HL-60/S4 (cell line): ENCODE data around the gene FGA.

ENCODE experiments used
- in situ Hi-C: fragments of 300-500 bp; cut with MboI; formaldehyde crosslinking; loops from 2 replicates; pipeline ENCODE4 v1.14.3; 2022; ENCODE audit warnings: low sequenced_read_pairs

FGA gene

DNA sequence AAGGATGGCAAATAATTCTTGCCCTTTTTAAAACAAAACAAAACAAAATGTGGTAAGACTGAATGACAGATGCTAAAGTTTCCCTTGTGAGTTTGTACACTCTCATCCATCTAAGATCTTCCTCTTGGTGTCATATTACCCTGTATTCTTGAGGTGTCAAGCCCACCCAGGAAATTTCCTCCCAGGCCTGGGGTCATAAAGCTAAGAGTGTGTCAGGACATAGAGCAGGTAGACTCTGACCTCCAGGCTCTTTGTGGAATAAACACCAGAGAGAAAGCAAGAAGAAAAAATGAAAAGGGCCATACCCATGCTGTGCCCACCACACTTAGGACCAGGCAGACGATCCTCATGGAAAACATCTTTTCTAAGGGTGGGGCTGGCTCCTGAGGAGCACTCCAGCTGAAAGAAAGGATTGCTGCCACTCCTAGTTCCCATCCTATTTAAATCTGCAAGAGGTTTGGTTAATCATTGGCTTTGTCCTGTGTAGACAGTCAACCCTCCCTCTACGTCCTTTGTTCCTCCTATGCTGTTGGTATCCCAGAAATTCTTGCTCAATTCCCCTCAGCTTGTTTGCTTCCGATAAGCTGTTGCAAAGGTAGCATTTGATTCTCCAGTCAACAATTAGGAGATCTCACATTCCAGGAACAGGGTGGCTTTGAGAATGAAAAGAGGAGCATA lies at the start of gene FGA:
TSS of gene FGA (minus strand) at position 414 of the 678 bp plus-strand sequence. CDS start at position 359, 55 bp downstream.
- in situ Hi-C loops: no loop called here

DNA sequence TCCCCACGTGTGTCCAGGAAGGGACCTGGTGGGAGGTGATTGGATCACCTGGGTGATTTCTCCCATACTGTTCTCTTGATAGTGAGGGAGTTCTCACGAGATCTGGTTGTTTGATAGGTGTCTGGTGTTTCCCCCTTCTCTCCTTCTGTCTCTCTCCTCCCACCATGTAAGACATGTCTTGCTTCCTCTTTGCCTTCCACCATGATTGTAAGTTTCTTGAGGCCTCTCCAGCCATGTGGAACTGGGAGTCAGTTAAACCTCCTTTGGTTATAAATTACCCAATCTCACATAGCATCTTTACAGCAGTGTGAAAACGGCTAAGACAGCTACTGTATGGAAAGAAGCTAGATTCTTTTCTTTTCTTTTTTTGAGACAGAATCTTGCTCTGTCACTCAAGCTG lies 43.5 kb upstream of the FGA start:
- in situ Hi-C loops: no loop called here

DNA sequence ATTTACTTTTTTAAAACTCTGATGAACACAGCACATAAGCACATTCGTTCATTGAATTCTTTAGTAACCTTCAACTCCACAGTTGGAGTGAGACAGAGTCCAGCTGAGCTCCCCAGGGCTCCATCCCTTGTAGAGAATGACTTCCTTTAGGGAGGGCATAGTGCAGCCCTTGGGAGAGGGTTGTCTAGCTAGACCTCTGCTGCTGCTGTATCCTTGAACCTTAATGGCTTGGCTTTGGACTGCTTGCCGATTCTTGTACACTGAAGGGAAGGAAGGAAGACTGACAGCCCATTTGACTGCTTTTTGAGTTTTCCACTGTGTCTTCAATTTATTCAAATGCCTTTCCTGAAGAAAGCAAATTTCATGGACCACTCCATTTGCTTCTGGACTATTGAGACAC lies 41.3 kb upstream of the FGA start:
- in situ Hi-C loops: no loop called here

DNA sequence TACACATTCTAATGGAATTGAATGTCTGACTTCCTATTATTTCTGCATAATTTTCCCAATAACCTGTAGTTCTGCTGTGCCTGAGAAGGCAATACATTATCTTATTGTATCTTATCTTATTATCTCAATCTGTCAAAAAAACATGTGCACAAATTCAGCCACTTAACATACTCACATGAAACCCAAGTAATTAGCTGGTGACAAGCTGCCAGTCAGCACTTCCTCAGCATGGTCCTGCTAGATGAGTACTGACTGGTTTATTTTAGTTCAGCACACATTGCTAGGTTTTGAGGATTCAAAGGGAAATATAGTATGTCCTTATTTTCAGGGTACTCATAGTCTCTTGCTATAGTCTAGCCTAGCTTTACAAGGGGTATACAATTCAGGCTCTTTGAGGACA lies 39.8 kb upstream of the FGA start:
- in situ Hi-C loops: no loop called here

DNA sequence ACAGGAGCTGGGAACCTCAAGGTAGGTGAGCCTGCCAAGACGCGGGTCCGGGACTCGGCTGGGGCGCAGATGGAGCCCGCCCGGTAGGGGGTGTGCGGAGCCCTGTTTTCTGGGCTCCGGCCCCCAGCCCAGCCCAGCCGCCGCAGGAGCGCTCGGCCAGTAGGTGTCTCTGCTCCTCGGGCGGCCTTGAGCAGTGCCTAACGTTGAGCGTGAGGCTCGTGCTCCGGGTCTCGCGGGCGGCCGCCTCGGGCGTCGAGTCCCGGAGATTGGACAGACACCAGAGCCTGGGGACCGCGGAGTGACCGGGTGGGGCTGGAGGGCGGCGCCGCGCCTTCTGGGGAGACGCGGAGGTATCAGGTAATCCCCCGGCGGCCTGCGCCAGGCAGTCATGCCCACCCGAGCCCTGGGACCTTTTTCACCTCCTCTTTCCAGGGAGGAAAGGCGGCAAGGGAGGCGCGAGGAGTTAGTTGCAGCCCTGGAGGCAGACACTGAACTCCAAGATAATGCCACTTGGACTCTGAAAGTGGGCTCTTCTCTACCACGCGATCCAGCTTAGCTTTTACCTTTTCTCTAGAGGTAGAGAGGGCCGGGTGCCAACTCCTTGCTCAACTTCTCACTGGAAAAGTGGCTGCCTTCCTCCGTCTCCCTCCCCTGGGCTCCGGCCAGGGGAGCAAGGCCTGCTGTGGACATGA lies 36.4 kb upstream of the FGA start:
- in situ Hi-C loops: no loop called here

DNA sequence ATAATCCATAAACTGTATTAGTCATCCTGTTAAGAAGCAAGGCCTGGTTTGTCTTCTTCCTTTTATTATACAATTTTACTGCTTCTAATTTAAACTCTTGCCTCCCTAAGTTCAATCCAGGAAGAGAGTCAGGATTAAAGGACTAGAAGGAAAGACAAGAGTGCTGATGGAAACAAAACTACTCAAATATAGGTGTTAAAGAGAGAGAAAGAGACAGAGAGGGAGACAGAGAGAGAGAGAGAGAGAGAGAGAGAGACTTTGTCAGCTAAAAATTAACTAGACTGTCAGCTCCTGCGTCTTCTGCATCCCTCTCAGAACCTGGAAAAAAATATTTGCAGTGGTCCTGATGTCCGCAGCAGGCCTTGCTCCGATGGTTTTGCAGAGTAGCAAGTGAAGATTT lies 35.4 kb upstream of the FGA start:
- in situ Hi-C loops: no loop called here

DNA sequence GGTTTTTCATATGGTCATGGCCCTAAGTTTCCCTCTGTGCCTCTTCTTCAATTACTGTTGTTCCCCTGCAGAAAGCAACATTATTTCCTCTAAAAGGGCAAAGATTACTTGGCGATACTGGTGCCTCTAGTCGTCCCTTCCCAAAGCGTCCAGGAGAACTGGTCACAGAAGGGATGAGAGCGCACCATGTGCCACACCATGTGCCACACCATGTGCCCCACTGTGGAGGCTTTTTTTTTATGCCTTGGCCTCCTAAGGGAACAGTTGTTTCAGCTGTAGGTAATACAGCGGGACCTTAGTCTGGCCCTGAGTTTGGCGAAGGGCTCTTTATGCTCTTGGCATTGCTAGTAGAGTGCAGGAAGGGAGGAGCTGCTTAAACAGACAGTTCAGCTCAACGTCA lies 33.5 kb upstream of the FGA start:
- in situ Hi-C loops: no loop called here

DNA sequence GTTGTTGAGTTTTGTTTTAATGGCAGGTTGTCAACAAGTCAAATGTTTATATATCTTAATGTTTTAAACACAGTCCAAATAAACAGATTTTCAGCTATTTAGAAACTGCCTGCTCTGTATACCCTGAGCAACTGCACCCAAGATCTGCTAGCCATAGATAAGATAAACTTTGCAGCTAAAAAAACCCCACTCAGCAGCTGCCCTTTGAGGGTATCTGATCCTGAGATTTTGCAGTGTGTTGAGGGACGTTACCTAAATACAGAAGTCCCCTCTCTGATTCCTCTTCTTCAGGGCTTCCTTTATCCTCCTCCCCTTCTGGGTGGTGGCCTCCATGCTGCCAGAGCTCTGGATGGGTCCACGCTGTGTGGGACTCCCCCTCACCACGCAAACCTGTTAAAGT lies 32.9 kb upstream of the FGA start:
- in situ Hi-C loops: no loop called here

DNA sequence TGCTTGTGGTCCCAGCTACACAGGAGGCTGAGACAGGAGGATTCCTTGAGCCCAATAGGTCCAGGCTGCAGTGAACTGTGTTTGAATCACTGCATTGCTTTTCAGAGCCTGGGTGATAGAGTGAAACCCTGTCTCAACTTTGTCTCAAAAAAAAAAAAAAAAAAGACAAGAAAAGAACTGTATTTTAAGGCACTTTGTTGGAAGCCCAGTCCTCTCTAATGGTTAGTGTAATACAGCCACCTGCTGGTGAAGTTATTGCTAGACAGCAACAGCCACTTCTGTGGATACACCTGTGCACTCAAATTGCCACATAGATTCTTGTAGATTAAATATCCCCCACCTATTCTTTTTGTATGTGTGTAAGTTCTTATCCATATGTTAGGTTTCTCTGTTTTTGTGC lies 32.1 kb upstream of the FGA start:
- in situ Hi-C loops: no loop called here

DNA sequence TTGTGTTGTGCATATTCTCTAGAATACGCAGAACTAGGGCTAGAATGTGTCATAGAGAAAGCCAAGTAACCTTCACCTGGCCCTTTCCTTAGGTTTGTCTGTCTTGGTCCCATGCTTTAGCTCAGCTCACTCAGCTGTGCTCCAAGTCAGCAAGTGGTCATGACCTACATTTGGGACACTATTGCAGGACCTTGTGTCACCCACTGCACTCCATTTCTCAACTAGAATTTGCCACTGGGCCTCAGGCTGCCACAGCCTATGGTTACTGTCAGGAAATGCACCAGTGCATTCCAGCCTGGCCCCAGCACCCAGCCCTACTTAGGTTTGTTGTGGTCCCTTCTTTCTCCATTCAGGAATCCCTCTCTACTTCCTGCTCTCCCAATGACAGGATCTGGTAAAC lies 29.6 kb upstream of the FGA start:
- in situ Hi-C loops: no loop called here

DNA sequence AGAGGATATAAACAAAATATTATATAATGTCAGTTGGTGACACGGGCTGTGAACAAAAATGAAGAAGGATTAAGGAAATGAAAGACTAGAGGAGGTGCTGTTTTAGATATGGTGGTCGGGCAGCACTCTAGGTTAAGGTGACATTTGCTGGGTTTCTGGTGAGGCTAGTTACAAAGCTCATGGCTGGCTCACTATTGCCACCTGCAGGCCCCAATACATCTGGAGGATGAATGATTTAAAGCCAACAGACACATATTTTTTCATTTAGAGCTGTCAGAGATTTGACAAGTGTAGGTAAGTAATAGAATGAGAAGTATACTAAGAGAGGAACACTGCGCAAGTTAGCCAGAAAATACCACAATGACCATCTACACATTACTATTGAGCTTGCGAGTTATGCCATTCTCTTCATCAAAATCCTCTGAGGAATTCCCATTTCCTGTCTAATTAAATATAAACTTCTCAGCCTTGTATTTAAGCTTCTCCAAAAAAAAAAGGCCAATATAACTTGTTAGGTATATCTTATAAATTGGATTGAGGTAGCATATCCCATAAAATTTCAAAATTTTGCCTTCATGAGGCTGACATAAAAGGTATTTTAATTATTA lies 28.3 kb upstream of the FGA start:
- in situ Hi-C loops: no loop called here

DNA sequence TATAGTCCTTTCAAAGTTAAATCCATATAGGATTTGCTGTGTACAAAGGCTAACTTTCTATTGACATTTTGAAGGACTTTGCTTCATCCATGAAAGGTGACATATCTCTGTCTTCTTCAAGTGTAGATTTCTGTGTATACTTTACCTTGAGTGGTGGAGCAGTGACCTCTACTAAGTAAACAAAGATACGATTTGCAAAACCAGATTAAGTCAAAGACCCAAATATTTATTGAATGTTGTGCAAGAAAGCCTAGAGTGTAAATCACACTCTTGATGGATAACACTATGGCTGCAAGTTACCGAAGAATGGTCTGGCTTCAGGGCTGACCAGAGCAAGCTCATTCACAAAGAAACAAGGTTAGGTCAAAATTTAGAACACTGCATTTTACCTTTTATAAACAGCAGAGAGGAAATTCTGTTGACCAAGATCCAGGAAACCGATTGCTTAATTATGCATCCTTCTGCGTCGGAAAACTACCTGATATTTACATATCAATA lies 27.3 kb upstream of the FGA start:
- in situ Hi-C loops: no loop called here

DNA sequence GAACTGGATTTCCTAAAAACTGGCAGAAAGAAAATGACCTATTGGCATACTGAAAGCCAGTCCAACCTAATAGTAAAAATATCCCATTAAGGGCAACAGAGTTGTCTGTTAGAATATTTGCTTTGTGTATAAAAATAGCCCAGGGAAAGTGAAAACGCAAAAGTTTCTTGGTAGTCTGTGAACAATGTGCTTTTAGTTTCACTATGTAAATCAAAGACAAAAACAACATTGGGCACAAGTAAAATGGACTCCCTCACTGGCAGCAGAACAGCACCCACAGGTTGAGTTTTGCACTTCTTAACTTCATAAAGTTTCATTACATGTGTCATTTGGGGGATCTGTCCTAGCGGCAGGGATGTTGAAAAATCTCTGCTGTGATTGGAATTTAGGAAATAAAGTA lies 26.2 kb upstream of the FGA start:
- in situ Hi-C loops: no loop called here

DNA sequence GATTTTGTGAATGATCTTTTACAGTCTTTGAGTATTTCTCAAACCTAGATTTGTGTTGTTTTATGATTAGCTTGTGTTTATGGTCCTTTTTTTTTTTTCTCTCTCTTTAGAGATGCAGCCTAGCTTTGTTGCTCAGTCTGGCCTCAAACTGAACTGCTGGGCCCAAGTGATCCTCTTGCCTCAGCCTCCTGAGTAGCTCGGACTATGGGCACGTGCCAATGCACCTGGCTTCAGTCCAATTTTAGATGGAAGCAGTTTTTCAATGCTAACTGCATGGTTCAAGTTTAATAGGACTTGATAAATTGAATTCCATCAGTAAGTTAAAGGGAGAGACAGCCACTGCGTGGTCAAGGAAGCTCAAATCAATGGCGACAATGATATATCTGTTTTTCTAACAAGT lies 25.7 kb upstream of the FGA start:
- in situ Hi-C loops: no loop called here

DNA sequence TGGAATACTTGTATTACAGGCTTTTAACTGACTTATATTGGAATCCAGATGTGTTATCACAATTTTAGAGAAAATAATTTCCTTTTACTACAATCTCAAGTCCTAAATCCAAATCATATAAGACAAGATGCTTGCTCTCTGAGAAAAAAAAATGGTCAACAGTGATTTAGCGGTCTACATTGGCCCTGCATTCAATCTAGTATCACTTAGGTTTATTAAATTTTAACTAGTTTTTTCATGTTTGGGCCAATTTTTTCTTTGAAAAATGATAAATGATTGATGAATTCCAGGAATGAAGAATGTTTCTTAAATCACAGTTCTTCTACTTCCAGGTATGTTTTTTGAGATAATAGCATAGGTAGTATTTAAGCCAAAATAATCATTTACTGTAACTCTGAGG lies 24.7 kb upstream of the FGA start:
- in situ Hi-C loops: no loop called here

DNA sequence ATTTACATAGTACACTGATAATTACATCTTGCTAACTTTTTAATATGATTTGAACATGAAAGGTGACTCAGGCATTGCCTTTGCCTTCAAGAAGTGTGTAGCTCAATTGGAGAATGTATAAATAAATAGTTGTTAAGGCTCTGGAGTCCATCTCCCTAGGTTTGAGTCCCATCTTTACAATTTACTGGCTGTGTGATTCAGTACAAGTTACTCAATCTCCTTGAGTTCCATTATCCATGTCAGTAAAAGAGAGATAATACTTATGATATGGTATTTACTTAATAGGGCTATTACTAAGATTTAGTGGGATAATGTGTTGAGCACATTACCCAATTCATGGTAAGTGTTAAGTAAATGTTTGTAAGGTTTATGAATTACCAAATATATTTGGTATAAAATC lies 23.8 kb upstream of the FGA start:
- in situ Hi-C loops: no loop called here

DNA sequence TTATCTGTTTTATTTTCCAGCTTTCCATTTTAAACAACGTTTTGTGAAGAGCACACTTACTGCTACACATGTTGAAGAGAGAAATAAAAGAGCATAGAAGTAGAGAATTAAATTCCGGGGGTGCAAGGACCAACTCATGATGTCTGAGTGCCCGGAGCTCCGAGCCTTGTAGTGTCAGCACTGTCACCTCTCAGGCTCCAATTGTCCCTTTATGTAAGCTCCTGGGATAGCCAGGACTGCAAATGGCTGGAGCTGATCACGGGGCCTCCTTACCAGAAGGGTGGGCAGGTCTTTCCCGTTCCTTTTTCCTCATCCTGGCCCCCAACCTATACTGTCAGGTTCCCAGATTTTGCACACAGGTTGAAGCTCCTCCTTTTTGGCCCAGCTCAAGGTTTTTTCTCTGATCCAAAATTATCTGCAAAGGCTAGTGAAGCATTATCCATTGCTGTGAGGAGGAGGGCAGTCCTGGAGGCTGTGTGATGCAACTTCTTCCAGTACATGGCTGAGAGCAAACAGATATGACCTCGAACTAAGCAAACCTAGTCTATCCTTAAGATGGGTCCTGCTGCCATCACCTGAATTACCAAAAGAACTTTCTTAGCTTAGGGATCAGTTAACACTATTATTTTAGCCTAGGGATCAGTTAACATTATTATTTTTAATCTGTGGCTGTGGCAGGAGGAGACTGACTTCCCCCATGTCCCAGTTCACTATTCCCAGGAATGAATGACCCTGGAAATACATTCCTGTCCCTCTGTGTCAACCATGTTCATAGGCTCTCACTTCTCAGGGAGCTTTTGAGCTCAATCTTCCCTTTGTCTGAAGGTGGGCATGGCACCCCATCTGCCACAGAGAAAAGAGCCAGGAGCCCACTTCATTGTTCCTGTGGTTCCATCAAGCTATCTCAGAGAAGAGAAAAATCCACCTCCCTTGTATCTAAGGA lies 22.2 kb upstream of the FGA start, which contains the start of gene FGG:
TSS of gene FGG (minus strand) at position 185 of the 943 bp plus-strand sequence. CDS start at position 138, 47 bp downstream.
- in situ Hi-C loops: no loop called here

DNA sequence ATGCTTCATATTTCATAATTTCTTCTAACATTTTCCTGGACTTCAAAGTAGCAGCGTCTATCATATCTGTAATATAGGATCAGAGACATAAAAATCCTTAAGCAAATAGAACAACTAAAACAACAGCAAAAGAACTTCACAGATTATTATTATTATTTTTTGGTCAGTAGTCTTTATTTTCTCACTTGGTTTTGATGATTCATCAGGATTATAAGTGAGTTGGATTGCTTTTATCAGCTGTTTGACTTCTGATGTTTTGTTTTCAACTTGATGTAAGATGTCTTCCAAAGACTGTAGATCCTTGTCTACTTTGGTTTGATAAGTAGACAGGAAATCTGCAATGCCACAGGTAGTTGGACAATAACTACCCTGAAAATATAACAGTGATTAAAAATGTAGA lies 21.3 kb upstream of the FGA start:
- in situ Hi-C loops: no loop called here

DNA sequence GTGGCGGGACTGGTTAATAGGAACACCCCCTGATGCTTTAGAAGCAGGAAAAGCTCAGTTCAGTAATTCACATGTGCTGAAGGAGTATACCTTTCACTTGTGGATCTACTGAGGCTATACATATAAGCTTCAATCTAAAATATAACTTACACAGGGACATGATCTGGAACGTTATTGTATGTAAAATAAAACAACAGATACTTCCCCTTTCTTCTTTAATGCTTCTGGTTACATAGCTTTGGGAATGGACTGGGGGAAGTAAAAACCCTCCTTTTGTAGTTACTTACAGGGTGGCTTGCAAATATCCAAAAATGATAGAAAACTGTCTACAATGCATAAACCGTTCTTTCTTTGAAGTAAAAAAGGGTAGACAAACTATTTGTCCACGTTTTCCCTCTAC lies 20.0 kb upstream of the FGA start:
- in situ Hi-C loops: no loop called here

DNA sequence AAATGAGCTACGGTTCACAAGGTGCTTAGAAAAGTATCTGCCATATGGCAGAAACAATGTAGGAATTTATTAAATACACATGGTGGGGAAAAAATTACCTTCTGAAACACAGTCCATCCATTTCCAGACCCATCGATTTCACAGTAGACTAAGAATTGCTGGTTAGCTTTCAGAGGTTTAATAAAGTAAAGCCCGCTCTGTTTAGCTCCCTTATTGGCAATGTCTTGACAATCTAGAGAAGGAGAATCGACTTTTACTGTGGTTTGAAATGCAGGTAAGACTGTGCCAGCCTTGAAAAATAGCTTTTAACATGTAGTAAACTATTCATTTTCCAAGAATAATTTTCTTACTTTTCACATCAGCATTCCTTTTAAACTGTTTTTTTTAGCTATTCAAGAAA lies 19.0 kb upstream of the FGA start:
- in situ Hi-C loops: no loop called here
